ENCODE data around the gene ABHD17B.

DNA sequence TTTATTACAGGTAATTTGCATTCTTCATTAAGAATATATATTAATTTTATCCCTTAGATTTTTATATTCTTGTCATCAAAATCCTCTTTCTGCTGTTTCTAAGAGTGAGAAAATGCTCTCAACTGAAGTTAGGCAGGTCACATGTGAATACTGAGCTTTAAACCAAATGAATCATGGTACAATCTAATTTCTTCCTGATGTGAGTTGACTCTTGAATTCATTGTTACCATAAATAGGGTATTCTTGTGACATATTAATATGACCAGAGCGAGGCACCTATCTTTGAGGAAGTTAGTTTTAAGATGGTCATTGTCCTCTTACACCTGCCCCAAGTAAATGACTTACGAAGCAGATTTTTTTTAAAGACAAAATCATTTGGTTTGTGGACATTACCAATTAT, 17.8 kb upstream of the ABHD17B start:
- TF ChIP-seq EZH2phosphoT487 (IDR thresholded peaks at IDR 0.05; ENCODE audit: borderline replicate concordance): no peak
- TF ChIP-seq, protein P1, sequence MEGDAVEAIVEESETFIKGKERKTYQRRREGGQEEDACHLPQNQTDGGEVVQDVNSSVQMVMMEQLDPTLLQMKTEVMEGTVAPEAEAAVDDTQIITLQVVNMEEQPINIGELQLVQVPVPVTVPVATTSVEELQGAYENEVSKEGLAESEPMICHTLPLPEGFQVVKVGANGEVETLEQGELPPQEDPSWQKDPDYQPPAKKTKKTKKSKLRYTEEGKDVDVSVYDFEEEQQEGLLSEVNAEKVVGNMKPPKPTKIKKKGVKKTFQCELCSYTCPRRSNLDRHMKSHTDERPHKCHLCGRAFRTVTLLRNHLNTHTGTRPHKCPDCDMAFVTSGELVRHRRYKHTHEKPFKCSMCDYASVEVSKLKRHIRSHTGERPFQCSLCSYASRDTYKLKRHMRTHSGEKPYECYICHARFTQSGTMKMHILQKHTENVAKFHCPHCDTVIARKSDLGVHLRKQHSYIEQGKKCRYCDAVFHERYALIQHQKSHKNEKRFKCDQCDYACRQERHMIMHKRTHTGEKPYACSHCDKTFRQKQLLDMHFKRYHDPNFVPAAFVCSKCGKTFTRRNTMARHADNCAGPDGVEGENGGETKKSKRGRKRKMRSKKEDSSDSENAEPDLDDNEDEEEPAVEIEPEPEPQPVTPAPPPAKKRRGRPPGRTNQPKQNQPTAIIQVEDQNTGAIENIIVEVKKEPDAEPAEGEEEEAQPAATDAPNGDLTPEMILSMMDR (conservative IDR thresholded peaks at IDR 0.05; ENCODE audit: low read length): no peak
